Measurements from ENCODE around the gene RAB8A. TPM values are rescaled to one million over a fixed set of nuclear protein-coding genes. Genes with fewer than 3 reads are reported as not detected.

RAB8A gene
- total and polyA plus RNA-seq, 2 of the 8 experiments (the other 6 are each of a cell fraction or from before 2014, with no cell fraction given), result 65.8 to 97.0 TPM

DNA sequence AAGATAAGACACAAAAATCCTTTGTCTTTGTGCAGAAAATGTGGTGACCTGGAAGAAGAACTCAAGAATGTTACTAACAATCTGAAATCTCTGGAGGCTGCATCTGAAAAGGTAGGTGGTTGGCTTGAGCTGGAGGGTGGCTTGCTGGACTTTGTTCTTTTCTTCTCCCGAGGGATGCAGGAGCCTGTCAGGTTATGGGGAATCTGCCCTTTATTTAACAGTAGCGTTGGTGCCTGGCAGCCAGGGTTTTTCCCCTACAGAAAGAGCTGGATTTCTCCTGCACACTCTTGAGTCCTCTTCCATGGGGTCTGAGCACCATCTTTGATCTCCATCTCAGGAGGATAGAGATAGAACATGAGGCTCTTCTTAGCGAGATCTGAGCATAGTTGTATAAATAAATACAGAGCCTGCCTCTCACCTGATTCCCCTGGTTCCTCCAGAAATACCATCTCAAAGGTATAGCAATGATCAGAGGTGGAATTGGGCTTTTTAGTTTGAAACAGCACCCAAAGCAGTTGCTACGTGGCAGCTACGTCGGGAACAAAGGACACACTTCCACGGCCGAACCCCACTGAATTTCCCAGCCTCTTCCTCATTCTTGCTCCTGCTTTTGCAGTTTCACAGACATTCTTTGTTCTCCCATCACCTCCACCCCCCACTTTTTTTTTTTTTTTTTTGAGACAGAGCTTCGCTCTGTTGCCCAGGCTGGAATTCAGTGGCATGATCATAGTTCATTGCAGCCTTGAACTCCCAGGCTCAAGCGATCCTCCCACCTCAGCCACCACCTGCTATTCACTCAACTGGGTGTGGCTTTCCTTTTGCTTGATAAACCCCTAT, 22.5 kb upstream of the RAB8A start:
- Histone ChIP-seq H3K27me3 (replicated peaks in 1 of 4; ENCODE audit: control insufficient read depth in 3 of 4, extremely low read depth in 1 of 4, insufficient read depth in 3 of 4, low read length in 3 of 4) (no peaks in the 10 kb centered on the region), H3K36me3 (ENCODE audit: control insufficient read depth in 2 of 4, insufficient read depth in 4 of 4, low read length in 3 of 4) (peaks cover 50 to 99% (median 84%) of the 10 kb centered on the region in 4 experiments), H3K56ac (replicated peaks; ENCODE audit: insufficient read length, low read depth, low read length) (no peak overlapping the region), H3K23me2 (ENCODE audit: low read depth, low read length) (no peaks in the 10 kb centered on the region), H3K4me2 (ENCODE audit: insufficient read depth in 1 of 2, low read depth in 2 of 2, low read length in 2 of 2) (no peak overlapping the region), H3K18ac (ENCODE audit: extremely low read depth, low read length) (no peak overlapping the region), H3K79me2 (ENCODE audit: control insufficient read depth in 1 of 2, insufficient read depth in 2 of 2, low read length in 2 of 2) (peaks cover 0 to 5% of the 10 kb centered on the region in 2 experiments; a peak in 1 of 4 replicates), H3K9ac (replicated peaks in 1 of 4; ENCODE audit: extremely low read depth in 1 of 4, low read depth in 3 of 4, low read length in 3 of 4) (no peak overlapping the region), H4K5ac (ENCODE audit: insufficient read length, low read depth, low read length) (no peak overlapping the region), H3K4me1 (replicated peaks in 1 of 4; ENCODE audit: control insufficient read depth in 3 of 4, insufficient read depth in 4 of 4, low read length in 3 of 4) (no peaks in the 10 kb centered on the region), H3K4me3 (ENCODE audit: extremely low read depth in 1 of 4, insufficient read depth in 2 of 4, low read depth in 3 of 4, low read length in 4 of 4) (no peak overlapping the region), H2BK15ac (ENCODE audit: low read length) (no peak overlapping the region), H2BK5ac (ENCODE audit: low read depth, low read length) (no peak overlapping the region), H2BK20ac (ENCODE audit: low read length) (no peak overlapping the region), H2AK5ac (ENCODE audit: low read depth, low read length) (no peak overlapping the region), H3K14ac (ENCODE audit: insufficient read length) (no peak overlapping the region), H4K8ac (ENCODE audit: extremely low read depth, insufficient read depth, low read length) (no peak overlapping the region), H3K23ac (ENCODE audit: insufficient read length) (no peak overlapping the region), H4K20me1 (replicated peaks in 1 of 2; ENCODE audit: control insufficient read depth in 1 of 2, insufficient read depth in 2 of 2, low read length in 2 of 2) (peaks cover 0 to 11% of the 10 kb centered on the region in 2 experiments), H3K27ac (ENCODE audit: low read depth, low read length) (no peak overlapping the region), H2BK12ac (ENCODE audit: low read depth, low read length) (no peak overlapping the region), H2AFZ (ENCODE audit: low read length) (no peak overlapping the region), H2BK120ac (replicated peaks; ENCODE audit: low read depth, low read length) (no peak overlapping the region), H3K4ac (replicated peaks; ENCODE audit: insufficient read length, low read depth, low read length) (no peak overlapping the region), H4K91ac (replicated peaks; ENCODE audit: insufficient read length, low read length) (no peak overlapping the region), H3K9me3 (ENCODE audit: insufficient read depth in 2 of 2, low read depth in 1 of 2, low read length in 1 of 2) (no peaks in the 10 kb centered on the region), H3K79me1 (ENCODE audit: low read depth, low read length) (0 out of 2 replicates have a peak, but pooled peaks cover 3% of the 10 kb centered on the region)
- CTCF ChIA-PET (ENCODE audit: partially characterized antibody), result interaction anchor here (0.6 to 1.9 kb wide), 5 partner anchors 10 to 25 kb away, joined by 3 to 5 read pairs (median 4); partner anchors contain the start of gene RAB8A
- POLR2A ChIA-PET (ENCODE audit: partially characterized antibody), result interaction anchor here (0.6 to 37.0 kb wide), 5 partner anchors 8 to 1719 kb away, joined by 4 to 582 read pairs (median 4); partner anchors contain the start of genes HSH2D, RAB8A and TPM4
- 91% methylated on average over 9 of the region's 10 CpGs; no CpG with 5 or more reads in 1 of the 2 experiments for WGBS, 2 experiments (ENCODE audit: extremely low coverage in 1 of 2, insufficient coverage in 1 of 2, insufficient read length in 1 of 2, insufficient replicate concordance in 2 of 2, low coverage in 1 of 2, low lambda C conversion rate in 2 of 2, missing lambda C conversion rate in 1 of 2)
- TF ChIP-seq POU5F1 (IDR thresholded peaks at IDR 0.05; ENCODE audit: low read depth, low read length) (no peak), EP300 (IDR thresholded peaks at IDR 0.05; ENCODE audit: borderline replicate concordance in 1 of 2, low read depth in 2 of 2, low read length in 2 of 2) (no peak), TCF12 (IDR thresholded peaks at IDR 0.05; ENCODE audit: low read depth, low read length) (no peak), SP1 (IDR thresholded peaks at IDR 0.05; ENCODE audit: low read depth, low read length) (no peak)
- FAIRE-seq (no peak), DNase-seq (ENCODE audit: low read depth in 1 of 2, low spot score in 2 of 2) (no peak)

All from H1 (cell line).